HT-29 (cell line): Measurements from ENCODE around the gene RGMA. TPM values are rescaled to one million over a fixed set of nuclear protein-coding genes. Genes with fewer than 3 reads are reported as not detected.

Experiments used
- DNase-seq: peaks from one replicate; pipeline ENCODE4 v3.0.0-alpha.2; 2015; ENCODE audit warnings: low spot score
- total RNA-seq: library from RNA; depleted of rRNA; stranded (reverse); fragments of >200 nt; shearing (Covaris generic); gene quantifications from 2 replicates; pipeline ENCODE4 v1.2.3, GENCODE V29; 2014; rRNA removed

RGMA gene
- total RNA-seq, 1 experiment from 2014 or later, result not detected

DNA sequence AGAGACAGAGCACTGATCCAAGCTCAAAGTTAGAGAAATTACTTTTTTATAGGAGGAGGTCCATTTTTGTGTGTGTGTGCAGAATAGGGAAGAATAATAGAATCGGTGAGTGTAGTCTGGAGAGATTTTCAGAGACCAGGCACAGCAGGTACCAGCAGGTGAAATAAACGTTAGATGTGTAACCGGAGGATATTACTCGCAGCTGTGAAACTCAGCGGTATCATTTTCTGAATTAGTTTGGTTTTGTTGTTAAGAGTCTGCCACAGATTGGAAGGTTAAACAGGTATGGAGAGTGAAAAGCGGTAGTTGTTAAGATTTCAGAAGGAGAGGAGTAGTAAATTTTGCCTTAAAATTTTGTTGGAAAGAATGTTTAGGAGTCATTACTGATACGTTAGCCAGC is 69.9 kb downstream of the RGMA start:
- DNase-seq, result no peak

DNA sequence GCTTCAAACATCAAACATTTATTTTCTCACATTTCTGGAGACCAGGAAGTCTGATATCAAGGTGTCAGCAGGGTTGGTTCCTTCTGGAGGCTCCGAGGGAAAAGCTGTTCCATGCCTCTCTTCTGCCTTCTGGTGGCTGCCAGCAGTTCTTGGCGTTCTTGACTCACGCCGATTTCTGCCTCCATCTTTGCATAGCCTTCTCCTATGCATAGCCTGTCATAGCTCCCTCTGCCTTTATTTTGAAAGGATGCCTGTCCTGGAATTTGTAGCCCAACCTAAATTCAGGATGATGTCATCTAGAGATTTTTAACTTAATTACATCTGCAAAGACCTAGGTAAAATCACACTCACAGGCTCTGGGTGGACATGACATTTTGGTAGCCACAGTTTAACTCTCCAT is 70.4 kb downstream of the RGMA start:
- peak; percentile 19 for DNase-seq

DNA sequence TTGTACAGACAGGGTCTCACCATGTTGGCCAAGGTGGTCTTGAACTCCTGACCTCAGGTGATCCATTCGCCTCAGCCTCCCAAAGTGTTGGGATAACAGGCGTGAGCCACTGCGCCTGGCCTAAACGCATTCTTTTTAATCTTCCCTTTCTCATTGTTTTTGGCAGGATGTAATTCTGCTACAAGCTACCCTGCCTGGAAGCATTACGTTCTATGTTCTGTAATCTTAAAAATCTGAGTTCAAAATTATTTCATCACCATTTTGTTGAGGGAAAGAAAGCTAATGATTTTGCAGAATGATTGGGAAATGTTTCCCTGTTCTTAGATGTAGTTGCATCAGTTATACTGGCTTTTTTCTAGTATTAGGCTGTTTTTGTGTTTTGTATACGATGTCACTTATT is 71.5 kb downstream of the RGMA start:
- no peak for DNase-seq

DNA sequence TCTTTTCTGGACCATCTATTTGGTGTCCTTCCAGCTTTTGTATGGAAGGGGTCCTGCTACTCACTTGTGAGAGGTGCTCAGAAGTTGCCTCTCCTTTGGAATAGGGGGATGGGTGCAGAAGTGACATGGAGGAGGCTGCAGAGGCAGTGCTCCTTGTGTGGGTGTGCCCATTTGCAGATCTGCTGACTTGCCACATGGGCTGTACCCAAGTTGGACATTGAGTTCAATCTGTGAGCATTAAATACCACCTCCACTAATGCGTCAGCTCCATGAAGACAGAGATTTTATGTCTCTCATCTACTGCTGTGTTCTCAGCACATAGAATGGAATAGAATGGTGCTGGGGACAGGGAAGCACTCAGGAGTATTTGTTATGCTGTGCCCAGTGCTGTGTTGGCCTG is 76.2 kb downstream of the RGMA start:
- no peak for DNase-seq

DNA sequence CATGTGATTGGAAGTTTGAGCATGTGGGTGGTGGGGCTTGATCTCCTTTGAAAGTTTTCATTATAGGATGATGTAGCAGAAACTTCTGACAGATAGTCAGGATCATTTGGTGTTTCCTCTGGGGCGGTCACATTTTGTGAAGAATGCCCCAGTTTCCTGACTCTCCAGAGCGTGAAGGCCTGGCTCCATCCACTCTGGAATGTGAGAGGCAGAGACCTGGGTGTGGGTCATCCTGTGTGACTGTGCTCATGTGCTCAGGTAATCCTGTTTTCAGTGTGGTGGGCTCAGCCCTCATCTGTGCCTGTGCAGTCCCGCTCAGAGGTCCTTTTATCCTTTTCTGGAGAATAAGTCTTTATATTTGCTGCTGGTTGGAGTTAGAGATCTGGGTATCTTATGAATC is 81.0 kb downstream of the RGMA start:
- no peak for DNase-seq

DNA sequence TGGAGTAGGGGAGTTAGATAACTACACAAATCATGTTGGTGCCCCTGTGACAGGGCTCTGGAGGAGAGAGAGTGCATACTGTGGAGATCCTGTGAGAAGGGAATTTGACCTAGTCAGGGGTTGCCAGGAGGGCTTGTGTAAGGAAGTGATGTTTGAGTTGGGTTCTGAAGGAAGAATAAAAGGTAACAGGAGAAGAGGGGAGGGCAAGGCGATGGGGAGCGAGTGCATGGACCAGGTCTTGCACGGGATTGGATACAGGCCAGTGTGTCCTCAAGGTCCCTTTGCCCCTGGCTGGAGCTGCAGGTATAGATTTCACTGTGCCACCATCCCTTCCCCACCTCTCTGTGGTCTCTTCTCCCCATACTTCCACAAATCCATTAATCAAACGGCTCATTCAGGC is 83.9 kb downstream of the RGMA start:
- no peak for DNase-seq

DNA sequence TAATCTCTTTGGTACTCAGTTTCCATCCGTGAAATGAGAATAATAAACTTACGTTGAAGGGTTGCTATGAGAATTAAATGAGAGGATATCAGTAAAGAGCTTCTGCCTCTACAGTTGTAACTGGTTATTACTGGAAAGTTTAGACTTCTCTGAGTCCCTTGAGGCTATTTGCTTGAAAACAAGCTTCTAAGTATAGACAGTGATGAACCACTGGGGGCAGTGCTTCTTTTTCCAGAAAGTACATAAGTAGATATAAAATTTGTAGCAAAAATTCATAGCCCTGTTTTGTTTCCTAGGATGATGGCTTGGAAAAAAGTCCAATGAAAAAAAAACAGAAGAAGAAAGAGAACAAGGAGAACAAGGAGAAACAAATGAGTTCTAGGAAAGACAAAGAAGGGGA is 87.1 kb downstream of the RGMA start:
- DNase-seq, result peak; percentile 19

DNA sequence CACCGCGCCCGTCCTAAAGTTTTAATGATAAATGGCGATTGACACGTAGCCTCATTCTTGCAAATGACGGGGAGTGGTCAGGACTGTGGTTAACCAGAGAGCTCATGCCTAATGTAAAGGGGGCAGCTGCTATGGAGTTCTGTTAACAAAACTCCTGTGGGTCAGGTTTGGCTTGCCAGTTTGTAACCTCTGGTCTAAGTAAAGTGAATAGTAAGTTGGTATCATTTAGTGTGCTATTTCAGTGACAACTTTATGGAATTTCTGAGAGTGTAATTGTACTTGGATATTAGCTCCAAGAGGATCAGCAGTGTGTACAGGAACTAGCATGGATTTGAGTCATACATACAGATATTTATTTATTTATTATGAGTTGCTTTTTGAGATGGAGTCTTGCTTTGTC is 87.9 kb downstream of the RGMA start:
- DNase-seq, result no peak

DNA sequence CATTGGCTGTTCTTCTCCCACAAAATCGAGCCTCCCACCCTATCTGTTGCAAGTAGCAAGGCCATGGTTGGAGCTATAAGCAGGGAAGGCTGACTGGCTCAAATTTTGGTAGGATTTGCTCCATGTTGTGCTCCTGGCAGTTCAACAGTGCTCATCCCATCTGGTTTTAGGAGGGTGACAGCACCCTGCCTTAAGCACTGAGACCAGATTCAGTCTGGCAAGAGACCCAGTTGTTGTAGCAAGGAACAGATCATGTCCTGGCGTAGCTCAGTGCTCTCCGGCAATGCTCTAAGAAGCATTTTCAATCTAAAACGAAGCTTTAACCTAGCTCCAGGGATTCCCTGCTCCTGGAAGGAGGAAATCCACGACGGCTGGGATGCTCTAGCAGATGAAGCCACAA is 91.2 kb downstream of the RGMA start:
- DNase-seq, result no peak

DNA sequence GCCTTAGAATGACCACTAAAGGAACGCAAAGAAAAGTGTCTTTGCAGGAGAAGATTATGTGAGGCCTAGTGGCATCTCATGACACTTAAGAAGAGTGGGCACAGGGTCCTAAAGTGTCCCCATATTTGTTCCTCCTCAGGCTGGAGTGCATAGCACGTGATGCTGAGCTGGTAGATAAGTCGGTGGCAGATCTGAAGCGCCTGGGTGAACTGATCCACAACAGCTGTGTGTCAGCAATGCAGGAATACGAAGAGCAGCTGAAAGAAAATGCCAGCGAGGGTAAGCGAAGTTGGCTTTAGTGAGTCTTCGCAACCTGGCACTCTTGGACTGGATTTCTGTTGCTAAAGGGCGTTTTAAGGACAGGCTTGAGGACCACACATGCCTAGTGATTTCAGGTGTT is 96.3 kb downstream of the RGMA start:
- DNase-seq, result no peak

DNA sequence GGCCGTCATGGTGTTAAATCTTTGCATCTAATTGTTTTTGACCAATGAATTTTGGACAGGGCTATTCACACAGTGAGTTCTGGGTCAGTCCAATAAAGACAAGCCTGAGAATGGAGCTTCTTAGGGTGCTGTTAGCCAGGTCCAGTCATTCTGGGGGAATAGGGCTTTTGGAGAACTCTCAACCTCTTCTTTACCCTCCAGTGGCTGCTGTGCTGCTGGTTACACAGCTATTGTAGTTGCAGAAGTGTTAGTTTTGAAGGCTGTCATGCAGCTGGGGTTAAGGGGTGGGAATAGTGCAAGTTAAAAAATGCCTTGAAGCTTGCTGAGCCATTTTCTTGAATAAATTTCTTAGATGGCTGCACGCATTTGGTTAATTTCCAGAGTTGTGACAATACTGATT is 99.0 kb downstream of the RGMA start:
- no peak for DNase-seq

DNA sequence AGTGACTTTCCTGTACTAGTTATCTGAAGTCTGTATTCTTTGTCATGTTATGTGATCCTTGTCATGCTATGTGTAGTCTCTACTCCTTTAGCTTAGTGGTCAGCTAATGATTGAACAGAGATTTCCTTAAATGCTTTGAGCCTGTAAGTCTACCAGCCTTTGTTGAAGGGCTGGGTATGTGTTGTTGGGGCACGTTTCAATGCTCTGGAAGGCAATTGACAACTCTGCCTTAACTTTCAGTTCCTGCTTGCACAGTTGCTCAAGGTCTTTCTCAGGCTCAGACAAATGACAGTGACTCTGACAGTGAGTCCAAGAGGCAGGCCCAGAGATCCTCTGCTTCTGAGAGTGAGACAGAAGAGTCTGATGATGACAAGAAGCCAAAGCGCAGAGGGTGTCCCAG is 99.5 kb downstream of the RGMA start:
- no peak for DNase-seq

Other genes starting within 250 kb of the RGMA start
- 55.1 and 74.0 TPM in 2 replicates for gene CHD2, start 188.9 kb downstream of the RGMA start, total RNA-seq